Camera-type eye (tissue), 1 donor: ENCODE measurements around the gene INSIG2. TPM values are rescaled to one million over a fixed set of nuclear protein-coding genes. Genes with fewer than 3 reads are reported as not detected.

ENCODE experiments used
- total RNA-seq: library from RNA; depleted of rRNA; stranded (reverse); fragments of >200 nt; gene quantifications from one replicate; pipeline ENCODE4 v1.2.3, GENCODE V29; 2014

Gene INSIG2
- 31.0 TPM for total RNA-seq

DNA sequence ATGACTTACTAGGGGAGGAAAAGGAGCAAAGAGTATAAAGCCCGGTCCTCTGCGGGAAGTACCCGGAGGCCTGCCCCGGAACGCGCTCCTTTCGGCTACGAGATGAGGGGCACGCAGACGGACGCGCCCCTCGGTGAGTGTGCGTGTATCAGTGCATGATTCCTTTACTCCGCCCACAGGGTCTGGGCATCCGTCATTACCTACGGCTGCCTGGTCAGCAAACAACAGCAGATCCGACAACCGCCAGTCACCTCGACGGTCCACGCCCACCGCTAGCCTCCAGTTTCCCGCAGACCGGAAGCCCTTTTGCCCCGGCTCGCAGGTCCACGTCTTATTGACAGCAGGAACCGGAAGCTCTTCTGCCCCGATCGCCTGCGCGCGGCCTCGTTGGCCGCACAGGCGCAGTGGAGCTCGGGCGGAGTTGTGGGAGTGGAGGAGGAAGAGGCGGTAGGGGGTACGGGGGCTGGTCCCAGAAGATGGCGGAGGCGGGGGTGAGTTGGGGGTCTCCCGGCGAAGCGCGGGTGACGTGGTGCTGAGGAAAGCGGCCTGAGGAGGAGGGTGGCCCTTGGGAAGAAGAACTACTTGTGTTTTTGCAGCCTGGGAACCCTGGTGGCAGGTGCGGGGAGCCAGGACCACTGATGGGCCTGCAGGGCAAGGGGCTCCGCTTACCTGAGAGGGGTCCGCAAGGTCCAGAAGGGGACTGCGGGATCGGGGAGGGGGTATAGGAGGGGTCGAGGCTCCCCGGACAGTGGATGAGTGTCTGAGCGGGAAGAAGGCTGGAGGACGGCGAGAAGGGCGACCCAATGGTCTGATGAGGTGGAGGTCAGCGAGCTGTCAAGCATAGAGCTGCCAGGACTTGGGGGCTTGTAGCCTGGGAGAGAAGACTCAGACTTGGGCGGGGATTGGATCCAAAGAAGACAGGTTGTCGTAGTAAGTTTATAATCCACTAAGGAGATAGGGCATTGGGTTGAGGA, at the start of gene INSIG2:
Gene INSIG2 (plus strand): TSS at position 421 of the 974 bp plus-strand sequence. CDS start 8,086 bp downstream, outside the sequence.

Other genes starting within 250 kb of the INSIG2 start
- 51.2 TPM for gene CCDC93, start 74.4 kb upstream of the INSIG2 start, total RNA-seq